H1 (cell line): ENCODE data around the gene CGN. TPM values are rescaled to one million over a fixed set of nuclear protein-coding genes. Genes with fewer than 3 reads are reported as not detected.
A peak's percentile ranks its signal among the peaks of the same experiment; 100 is the strongest.

Experiments used
- CTCF ChIA-PET: fragments of 300-600 bp; sonication (Branson Sonifier 250); formaldehyde crosslinking; loops from one replicate; lab custom pipeline; 2021; ENCODE audit not compliant: partially characterized antibody; lab: Charles Lee
- POLR2A ChIA-PET: fragments of 300-600 bp; sonication (Branson Sonifier 250); formaldehyde crosslinking; loops from one replicate; lab custom pipeline; 2021; ENCODE audit warnings: inconsistent platforms; ENCODE audit not compliant: partially characterized antibody; lab: Charles Lee
- DNase-seq, 2 experiments: peaks; one replicate each; pipeline versions ENCODE4 v3.0.0 to v3.0.0-alpha.2; 2010 to 2022; ENCODE audit warnings: low spot score in 2 of 2, low read depth in 1 of 2, mixed read lengths in 1 of 2
- FAIRE-seq: peaks from 2 replicates; lab custom pipeline; 2011; peaks lifted over from hg19 to GRCh38; lab: Jason Lieb, UNC
- H2AFZ ChIP-seq: 2 replicates; pipeline ENCODE4 v1.8.1; 2012; ENCODE audit warnings: low read length, inconsistent platforms
- H2AK5ac ChIP-seq: 2 replicates; pipeline ENCODE4 v1.6.1; 2013; ENCODE audit warnings: low read depth, low read length
- H2BK120ac ChIP-seq: replicated peaks from 2 replicates; pipeline ENCODE3; 2013; ENCODE audit warnings: low read depth, low read length, inconsistent platforms
- H2BK12ac ChIP-seq: 2 replicates; pipeline ENCODE4 v1.6.1; 2013; ENCODE audit warnings: low read depth, low read length
- H2BK15ac ChIP-seq: 2 replicates; pipeline ENCODE4 v1.6.1; 2013; ENCODE audit warnings: low read length
- H2BK20ac ChIP-seq: 2 replicates; pipeline ENCODE4 v1.6.1; 2013; ENCODE audit warnings: low read length
- H2BK5ac ChIP-seq: 2 replicates; pipeline ENCODE4 v1.6.1; 2013; ENCODE audit warnings: low read depth, low read length
- H3K14ac ChIP-seq: 2 replicates; pipeline ENCODE4 v1.6.1; 2013; ENCODE audit warnings: inconsistent platforms; ENCODE audit not compliant: insufficient read length
- H3K18ac ChIP-seq: 2 replicates; pipeline ENCODE4 v1.6.1; 2013; ENCODE audit warnings: low read length; ENCODE audit errors: extremely low read depth
- H3K23ac ChIP-seq: 2 replicates; pipeline ENCODE4 v1.6.1; 2013; ENCODE audit warnings: inconsistent platforms; ENCODE audit not compliant: insufficient read length
- H3K23me2 ChIP-seq: 2 replicates; pipeline ENCODE4 v1.6.1; 2013; ENCODE audit warnings: low read depth, low read length
- H3K27ac ChIP-seq: 2 replicates; pipeline ENCODE4 v1.6.1; 2011; ENCODE audit warnings: low read depth, low read length, inconsistent platforms
- H3K27me3 ChIP-seq, 4 experiments: replicated peaks in 1 of 4; 1 replicate in 1 of 4; 2 replicates in 3 of 4; pipeline versions ENCODE4 v1.6.1 to v1.8.1; 2011 to 2013; ENCODE audit warnings: low read length in 3 of 4, mild to moderate bottlenecking in 3 of 4, inconsistent platforms in 2 of 4, mixed read lengths in 2 of 4, moderate library complexity in 1 of 4; ENCODE audit not compliant: control insufficient read depth in 3 of 4, insufficient read depth in 3 of 4; ENCODE audit errors: extremely low read depth in 1 of 4
- H3K36me3 ChIP-seq, 4 experiments: 2 replicates each; pipeline versions ENCODE4 v1.6.1 to v1.8.1; 2011 to 2013; ENCODE audit warnings: mild to moderate bottlenecking in 4 of 4, low read length in 3 of 4, moderate library complexity in 2 of 4, control low read depth in 1 of 4, inconsistent platforms in 1 of 4; ENCODE audit not compliant: insufficient read depth in 4 of 4, control insufficient read depth in 2 of 4
- H3K4ac ChIP-seq: replicated peaks from 2 replicates; pipeline ENCODE3; 2013; ENCODE audit warnings: low read length, low read depth, mixed read lengths, inconsistent platforms; ENCODE audit not compliant: insufficient read length
- H3K4me1 ChIP-seq, 4 experiments: replicated peaks in 1 of 4; 1 replicate in 1 of 4; 2 replicates in 3 of 4; pipeline versions ENCODE4 v1.6.1 to v1.8.1; 2011 to 2013; ENCODE audit warnings: low read length in 3 of 4, inconsistent platforms in 2 of 4, mixed read lengths in 1 of 4; ENCODE audit not compliant: insufficient read depth in 4 of 4, control insufficient read depth in 3 of 4
- H3K4me2 ChIP-seq, 2 experiments: 2 replicates each; pipeline versions ENCODE4 v1.6.1 to v1.8.1; 2011 to 2013; ENCODE audit warnings: low read depth in 2 of 2, low read length in 2 of 2, control low read depth in 1 of 2, inconsistent platforms in 1 of 2, mild to moderate bottlenecking in 1 of 2; ENCODE audit not compliant: insufficient read depth in 1 of 2
- H3K4me3 ChIP-seq, 4 experiments: fragments of 200-600, 300-600 bp in 1 of 4; sonication (generic), shearing (Covaris generic), sonication (Bioruptor Twin) in 1 of 4; 2 replicates each; pipeline versions ENCODE4 v1.5.1 to v1.8.1; 2011 to 2016; ENCODE audit warnings: low read length in 4 of 4, low read depth in 3 of 4, control low read depth in 2 of 4, inconsistent platforms in 2 of 4, mild to moderate bottlenecking in 2 of 4, mixed read lengths in 1 of 4, moderate library complexity in 1 of 4; ENCODE audit not compliant: insufficient read depth in 2 of 4; ENCODE audit errors: extremely low read depth in 1 of 4
- H3K56ac ChIP-seq: replicated peaks from 2 replicates; pipeline ENCODE3; 2013; ENCODE audit warnings: low read depth, mild to moderate bottlenecking, mixed read lengths, low read length, inconsistent platforms; ENCODE audit not compliant: insufficient read length
- H3K79me1 ChIP-seq: 2 replicates; pipeline ENCODE4 v1.6.1; 2013; ENCODE audit warnings: low read depth, low read length, control low read depth
- H3K79me2 ChIP-seq, 2 experiments: 2 replicates each; pipeline versions ENCODE4 v1.6.1 to v1.8.1; 2012 to 2013; ENCODE audit warnings: low read length in 2 of 2, mild to moderate bottlenecking in 2 of 2, inconsistent platforms in 1 of 2; ENCODE audit not compliant: insufficient read depth in 2 of 2, control insufficient read depth in 1 of 2
- H3K9ac ChIP-seq, 4 experiments: replicated peaks in 1 of 4; 1 replicate in 1 of 4; 2 replicates in 3 of 4; pipeline versions ENCODE4 v1.6.1 to v1.8.1; 2011 to 2013; ENCODE audit warnings: low read depth in 3 of 4, low read length in 3 of 4, control low read depth in 2 of 4, mild to moderate bottlenecking in 2 of 4, moderate library complexity in 2 of 4, inconsistent platforms in 1 of 4; ENCODE audit errors: extremely low read depth in 1 of 4
- H3K9me3 ChIP-seq, 2 experiments: 2 replicates each; pipeline versions ENCODE4 v1.6.1 to v1.8.1; 2012 to 2013; ENCODE audit warnings: mild to moderate bottlenecking in 2 of 2, moderate library complexity in 2 of 2, control low read depth in 1 of 2, inconsistent platforms in 1 of 2, low read depth in 1 of 2, low read length in 1 of 2, mixed read lengths in 1 of 2; ENCODE audit not compliant: insufficient read depth in 2 of 2
- H4K20me1 ChIP-seq, 2 experiments: replicated peaks in 1 of 2; 2 replicates each; pipeline versions ENCODE3 to v1.8.1; 2011 to 2013; ENCODE audit warnings: inconsistent platforms in 2 of 2, low read length in 2 of 2, mild to moderate bottlenecking in 1 of 2; ENCODE audit not compliant: insufficient read depth in 2 of 2, control insufficient read depth in 1 of 2
- H4K5ac ChIP-seq: 2 replicates; pipeline ENCODE4 v1.6.1; 2013; ENCODE audit warnings: low read length, low read depth, mixed read lengths, inconsistent platforms; ENCODE audit not compliant: insufficient read length
- H4K8ac ChIP-seq: 2 replicates; pipeline ENCODE4 v1.8.0; 2013; ENCODE audit warnings: mild to moderate bottlenecking, moderate library complexity, low read length, inconsistent platforms; ENCODE audit not compliant: insufficient read depth; ENCODE audit errors: extremely low read depth
- H4K91ac ChIP-seq: replicated peaks from 2 replicates; pipeline ENCODE3; 2013; ENCODE audit warnings: low read length, mixed read lengths, inconsistent platforms; ENCODE audit not compliant: insufficient read length
- CREB1 ChIP-seq: IDR thresholded peaks from 2 replicates; pipeline ENCODE4 v1.6.1; 2012; ENCODE audit warnings: inconsistent platforms
- KDM1A ChIP-seq: fragments of 200-600, 300-600 bp; sonication (generic); IDR thresholded peaks from 2 replicates; pipeline ENCODE4 v1.7.1; 2016; ENCODE audit warnings: mild to moderate bottlenecking, low read length, borderline replicate concordance
- WGBS, 2 experiments: shearing (Covaris generic) in 1 of 2; methylation state at CpG; one replicate each; pipeline versions ENCODE4 v1.1.6 to v1.1.7; 2013 to 2015; ENCODE audit warnings: low lambda C conversion rate in 2 of 2, mixed read lengths in 2 of 2, inconsistent platforms in 1 of 2, low coverage in 1 of 2, missing lambda C conversion rate in 1 of 2; ENCODE audit not compliant: insufficient replicate concordance in 2 of 2, insufficient coverage in 1 of 2, insufficient read length in 1 of 2; ENCODE audit errors: extremely low coverage in 1 of 2, missing lambda C conversion rate in 1 of 2; 5-methylcytosine and 5-hydroxymethylcytosine counted together
- polyA plus RNA-seq, 7 experiments: library from polyadenylated mRNA; depleted of rRNA in 3 of 7; stranded (reverse) in 5 of 7; unstranded in 2 of 7; fragments of >200 nt in 5 of 7; fragments of 200-250 nt in 2 of 7; gene quantifications; 1 replicate in 5 of 7; 2 replicates in 1 of 7; 4 replicates in 1 of 7; pipeline versions ENCODE4 v1.2.1 to v1.2.3, GENCODE V29; 2011 to 2013; ENCODE audit warnings: missing spikeins in 2 of 7, mixed read lengths in 2 of 7
- total RNA-seq: library from RNA; stranded (reverse); fragmentation: NEBNext Ultra II Directional; extraction: Animal tissue kit (Norgen Biotek cat#: 25700); gene quantifications from 2 replicates; pipeline ENCODE4 v1.2.1, GENCODE V29; 2021

Gene CGN
- total and polyA plus RNA-seq, 2 of the 8 experiments (the other 6 are each of a cell fraction or from before 2014, with no cell fraction given), result 15.9 to 52.7 TPM

- CTCF ChIA-PET, result interaction anchor here (1.3 to 1.5 kb wide), 2 partner anchors 22 to 39 kb away, joined by 3 read pairs; no protein-coding TSS in a partner anchor
Observed at GRCh38 chr1:151510614-151510956, 602 bp upstream of the CGN start.

More at GRCh38 chr1:151510614-151510956, 602 bp upstream of the CGN start:
- Histone ChIP-seq H4K91ac (no peak overlapping the region), H3K79me1 (peaks cover 13% of the 10 kb centered on the region), H3K36me3 (no peaks in the 10 kb centered on the region), H2BK20ac (no peak overlapping the region), H3K27ac (peak overlapping the region; percentile 90), H3K4ac (no peak overlapping the region), H2BK12ac (0 out of 2 replicates have a peak overlapping the region, but pooled peaks have one; percentile 19), H4K8ac (peak overlapping the region; percentile 30; the same call in 1 of the 2 replicates), H3K23me2 (peaks cover 24% of the 10 kb centered on the region), H3K4me1 (peaks cover 18 to 29% (median 19%) of the 10 kb centered on the region in 4 experiments), H3K4me3 (peak overlapping the region; percentile 78 to 83 (median 79)), H2BK120ac (no peak overlapping the region), H3K9me3 (no peaks in the 10 kb centered on the region), H2AK5ac (0 out of 2 replicates have a peak overlapping the region, but pooled peaks have one; percentile 88), H3K18ac (peak overlapping the region; percentile 80), H2BK15ac (0 out of 2 replicates have a peak overlapping the region, but pooled peaks have one; percentile 61), H3K14ac (no peak overlapping the region), H3K4me2 (peak overlapping the region; percentile 82 to 98), H3K23ac (no peak overlapping the region), H4K5ac (peak overlapping the region; percentile 79), H4K20me1 (peaks cover 0 to 2% of the 10 kb centered on the region in 2 experiments), H2AFZ (no peak overlapping the region), H2BK5ac (peak overlapping the region; percentile 88; the same call in 1 of the 2 replicates), H3K56ac (peak overlapping the region; percentile 62), H3K27me3 (0 out of 7 replicates have a peak, but pooled peaks cover 0 to 3% (median 0%) of the 10 kb centered on the region in 4 experiments), H3K79me2 (peaks cover 0 to 27% of the 10 kb centered on the region in 2 experiments; a peak in 2 of 4 replicates), H3K9ac (peak overlapping the region; percentile 52 to 94 (median 83))
- FAIRE-seq (no peak), DNase-seq (no peak)
- 6% methylated on average over 10 of the region's 10 CpGs; no CpG with 5 or more reads in 1 of the 2 experiments for WGBS, 2 experiments
- TF ChIP-seq CREB1 (0 out of 2 replicates have a peak, but pooled peaks have one; percentile 13), KDM1A (no peak)
- POLR2A ChIA-PET, result interaction anchor here (0.6 to 17.1 kb wide), 12 partner anchors 8 to 227 kb away, joined by 3 to 283 read pairs (median 5); partner anchors contain the start of gene TUFT1
